ENCODE data around the gene ATP5ME. TPM values are rescaled to one million over a fixed set of nuclear protein-coding genes. Genes with fewer than 3 reads are reported as not detected.

Gene ATP5ME
- polyA plus RNA-seq, 3 donors = 163 to 397 (median 367) TPM

- WGBS (ENCODE audit: insufficient coverage) = 83% methylated on average over 39 of the region's 58 CpGs
- Mint-ChIP-seq H3K27me3 (ENCODE audit: low read depth in 3 of 3) (peaks cover 7 to 9% (median 8%) of the 10 kb centered on the region in 3 donors), H3K4me1 (no peaks in the 10 kb centered on the region), H3K4me3 (no peak overlapping the region), H3K27ac (no peak overlapping the region), H3K36me3 (no peaks in the 10 kb centered on the region), H3K9me3 (peaks cover 2 to 17% (median 13%) of the 10 kb centered on the region in 7 donors)
- Histone ChIP-seq H3K79me2 (ENCODE audit: insufficient read depth, low read length) (no peaks in the 10 kb centered on the region), H3K4me1 (ENCODE audit: control insufficient read depth in 1 of 2, insufficient read depth in 2 of 2, low read length in 2 of 2) (no peaks in the 10 kb centered on the region), H3K36me3 (replicated peaks in 1 of 2; ENCODE audit: control insufficient read depth in 1 of 2, insufficient read depth in 2 of 2, low read length in 2 of 2) (no peaks in the 10 kb centered on the region), H3K4me3 (replicated peaks in 1 of 3; ENCODE audit: low read depth in 2 of 3, low read length in 3 of 3) (no peak overlapping the region), H3K27me3 (ENCODE audit: control insufficient read depth in 2 of 2, insufficient read depth in 2 of 2, low read length in 2 of 2) (peaks cover 0 to 3% of the 10 kb centered on the region in 2 donors), H4K20me1 (ENCODE audit: insufficient read depth, low read length) (no peaks in the 10 kb centered on the region), H3K4me2 (replicated peaks; ENCODE audit: extremely low read depth, low read length, poor library complexity, severe bottlenecking) (no peak overlapping the region), H3K9ac (ENCODE audit: insufficient read depth, low read length, poor library complexity, severe bottlenecking) (no peak overlapping the region), H2AFZ (ENCODE audit: insufficient read depth, low read depth, low read length, poor library complexity, severe bottlenecking) (no peak overlapping the region), H3K27ac (ENCODE audit: low read depth in 1 of 2, low read length in 2 of 2) (no peak overlapping the region), H3K9me3 (replicated peaks in 1 of 2; ENCODE audit: control insufficient read depth in 1 of 2, insufficient read depth in 1 of 2, low read length in 2 of 2) (peaks cover 0 to 9% of the 10 kb centered on the region in 2 donors)
- no peak for DNase-seq
- intact Hi-C loops (cut with micrococcal nuclease) = no loop called here
- TF ChIP-seq CTCF (IDR thresholded peaks at IDR 0.05) = no peak
Measured at GRCh38 chr4:656436-657337, 17.4 kb downstream of the ATP5ME start.

GRCh38 chr4:655464-656151, 18.5 kb downstream of the ATP5ME start:
- Histone ChIP-seq H3K79me2 (ENCODE audit: insufficient read depth, low read length) (no peaks in the 10 kb centered on the region), H3K4me1 (ENCODE audit: control insufficient read depth in 1 of 2, insufficient read depth in 2 of 2, low read length in 2 of 2) (no peaks in the 10 kb centered on the region), H2AFZ (ENCODE audit: insufficient read depth, low read depth, low read length, poor library complexity, severe bottlenecking) (no peak overlapping the region), H3K27me3 (ENCODE audit: control insufficient read depth in 2 of 2, insufficient read depth in 2 of 2, low read length in 2 of 2) (peaks cover 0 to 12% of the 10 kb centered on the region in 2 donors), H3K4me2 (replicated peaks; ENCODE audit: extremely low read depth, low read length, poor library complexity, severe bottlenecking) (no peak overlapping the region), H4K20me1 (ENCODE audit: insufficient read depth, low read length) (no peaks in the 10 kb centered on the region), H3K9me3 (replicated peaks in 1 of 2; ENCODE audit: control insufficient read depth in 1 of 2, insufficient read depth in 1 of 2, low read length in 2 of 2) (peaks cover 0 to 9% of the 10 kb centered on the region in 2 donors), H3K27ac (ENCODE audit: low read depth in 1 of 2, low read length in 2 of 2) (no peak overlapping the region), H3K9ac (ENCODE audit: insufficient read depth, low read length, poor library complexity, severe bottlenecking) (no peak overlapping the region), H3K4me3 (replicated peaks in 1 of 3; ENCODE audit: low read depth in 2 of 3, low read length in 3 of 3) (no peak overlapping the region), H3K36me3 (replicated peaks in 1 of 2; ENCODE audit: control insufficient read depth in 1 of 2, insufficient read depth in 2 of 2, low read length in 2 of 2) (no peaks in the 10 kb centered on the region)
- no peaks in the 10 kb centered on the region for H3K36me3 Mint-ChIP-seq
- 83% methylated on average over 25 of the region's 26 CpGs for WGBS (ENCODE audit: insufficient coverage)
- peaks cover 13 to 18% (median 17%) of the 10 kb centered on the region in 3 donors for H3K27me3 Mint-ChIP-seq (ENCODE audit: low read depth in 3 of 3)
- H3K4me3 Mint-ChIP-seq = no peak overlapping the region
- no peaks in the 10 kb centered on the region for H3K4me1 Mint-ChIP-seq
- intact Hi-C loops (cut with micrococcal nuclease) = no loop called here
- H3K9me3 Mint-ChIP-seq = peaks cover 1 to 15% (median 9%) of the 10 kb centered on the region in 7 donors
- DNase-seq = no peak
- TF ChIP-seq CTCF (IDR thresholded peaks at IDR 0.05) = no peak
- H3K27ac Mint-ChIP-seq = no peak overlapping the region
